IPS DF 6.9 (cell line): Measurements from ENCODE around the gene ADAM30.

Experiments used
- DNase-seq: peaks from one replicate; pipeline ENCODE4 v3.0.0-alpha.2; 2013; ENCODE audit warnings: low read depth, low spot score
- H3K27ac ChIP-seq: one replicate; pipeline ENCODE4 v1.5.1; 2013; ENCODE audit warnings: low read length, control low read depth
- H3K27me3 ChIP-seq: 2 replicates; pipeline ENCODE4 v1.6.1; 2013; ENCODE audit warnings: mild to moderate bottlenecking, low read length; ENCODE audit not compliant: control insufficient read depth, insufficient read depth
- H3K36me3 ChIP-seq: 2 replicates; pipeline ENCODE4 v1.6.1; 2013; ENCODE audit warnings: low read length; ENCODE audit not compliant: control insufficient read depth, insufficient read depth
- H3K4me1 ChIP-seq: 2 replicates; pipeline ENCODE4 v1.6.1; 2013; ENCODE audit warnings: low read length; ENCODE audit not compliant: control insufficient read depth, insufficient read depth
- H3K4me3 ChIP-seq: 2 replicates; pipeline ENCODE4 v1.5.1; 2013; ENCODE audit warnings: mild to moderate bottlenecking, low read length
- H3K9me3 ChIP-seq: 2 replicates; pipeline ENCODE4 v1.6.1; 2013; ENCODE audit warnings: low read length, inconsistent platforms; ENCODE audit not compliant: control insufficient read depth, insufficient read depth
- WGBS: extraction: QIAGEN DNeasy Blood & Tissue Kit; methylation state at CpG from one replicate; pipeline ENCODE4 v1.1.7; 2013; ENCODE audit warnings: mixed read lengths, missing lambda C conversion rate; ENCODE audit not compliant: insufficient read length, insufficient coverage; 5-methylcytosine and 5-hydroxymethylcytosine counted together

The ADAM30 gene

DNA sequence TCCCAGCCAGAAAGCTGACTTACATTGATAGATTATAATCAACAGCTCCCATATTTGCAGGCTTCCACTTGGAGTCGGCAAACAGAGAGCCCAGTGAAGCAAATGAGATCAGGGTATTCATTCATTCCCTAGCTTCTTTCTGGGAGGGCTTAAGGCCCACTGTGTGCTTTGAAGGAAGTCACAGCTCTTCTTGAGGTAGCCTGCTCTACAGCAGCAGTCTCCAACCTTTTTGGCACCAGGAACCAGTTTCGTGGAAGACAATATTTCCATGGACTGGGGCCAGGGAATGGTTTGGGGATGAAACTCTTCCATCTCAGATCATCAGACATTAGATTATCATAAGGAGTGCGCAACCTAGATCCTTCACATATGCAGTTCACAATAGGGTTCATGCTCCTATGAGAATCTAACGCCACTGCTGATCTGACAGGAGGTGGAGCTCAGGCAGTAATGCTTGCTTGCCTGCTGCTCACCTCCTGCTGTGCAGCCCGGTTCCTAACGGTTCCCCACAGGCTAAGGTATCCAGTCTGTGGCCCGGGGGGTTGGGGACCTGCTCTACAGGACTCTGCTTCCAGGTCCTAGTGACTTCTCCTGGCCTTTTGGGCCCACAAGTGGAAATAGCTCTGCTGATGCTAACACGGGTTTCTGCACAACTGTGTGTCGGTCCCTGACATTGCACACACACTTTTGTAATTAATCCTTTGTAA, 13.7 kb upstream of the ADAM30 start:
- Histone ChIP-seq H3K27ac (no peak overlapping the region), H3K4me1 (peaks cover 4% of the 10 kb centered on the region), H3K27me3 (no peaks in the 10 kb centered on the region), H3K9me3 (no peaks in the 10 kb centered on the region), H3K4me3 (no peak overlapping the region), H3K36me3 (0 out of 2 replicates have a peak, but pooled peaks cover under 1% of the 10 kb centered on the region)
- WGBS = no CpG with 5 or more reads among the region's 9 CpGs
- no peak for DNase-seq

DNA sequence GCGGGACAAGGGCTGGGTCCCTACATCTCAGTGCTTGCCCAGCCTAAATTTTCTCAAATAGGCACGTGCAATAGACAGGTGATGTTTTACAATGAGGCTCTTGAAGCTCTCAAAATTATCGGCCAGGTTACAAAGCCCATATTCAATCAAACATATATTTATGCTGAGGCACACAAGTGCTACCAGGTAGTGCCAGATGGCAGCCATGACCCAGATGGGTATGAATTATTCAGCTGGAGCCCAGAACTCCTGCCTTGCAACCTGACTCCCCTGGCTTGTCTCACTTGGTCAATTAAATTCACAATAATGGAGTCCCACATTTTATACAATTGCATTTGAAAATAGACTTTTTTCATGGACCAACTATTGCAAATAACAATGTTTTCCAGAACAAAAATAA, 12.3 kb upstream of the ADAM30 start:
- no CpG with 5 or more reads among the region's 3 CpGs for WGBS
- DNase-seq = no peak
- no peak overlapping the region for H3K27ac ChIP-seq
- no peaks in the 10 kb centered on the region for H3K9me3 ChIP-seq
- H3K4me3 ChIP-seq = no peak overlapping the region
- no peaks in the 10 kb centered on the region for H3K36me3 ChIP-seq
- no peaks in the 10 kb centered on the region for H3K27me3 ChIP-seq
- peaks cover 4% of the 10 kb centered on the region for H3K4me1 ChIP-seq

DNA sequence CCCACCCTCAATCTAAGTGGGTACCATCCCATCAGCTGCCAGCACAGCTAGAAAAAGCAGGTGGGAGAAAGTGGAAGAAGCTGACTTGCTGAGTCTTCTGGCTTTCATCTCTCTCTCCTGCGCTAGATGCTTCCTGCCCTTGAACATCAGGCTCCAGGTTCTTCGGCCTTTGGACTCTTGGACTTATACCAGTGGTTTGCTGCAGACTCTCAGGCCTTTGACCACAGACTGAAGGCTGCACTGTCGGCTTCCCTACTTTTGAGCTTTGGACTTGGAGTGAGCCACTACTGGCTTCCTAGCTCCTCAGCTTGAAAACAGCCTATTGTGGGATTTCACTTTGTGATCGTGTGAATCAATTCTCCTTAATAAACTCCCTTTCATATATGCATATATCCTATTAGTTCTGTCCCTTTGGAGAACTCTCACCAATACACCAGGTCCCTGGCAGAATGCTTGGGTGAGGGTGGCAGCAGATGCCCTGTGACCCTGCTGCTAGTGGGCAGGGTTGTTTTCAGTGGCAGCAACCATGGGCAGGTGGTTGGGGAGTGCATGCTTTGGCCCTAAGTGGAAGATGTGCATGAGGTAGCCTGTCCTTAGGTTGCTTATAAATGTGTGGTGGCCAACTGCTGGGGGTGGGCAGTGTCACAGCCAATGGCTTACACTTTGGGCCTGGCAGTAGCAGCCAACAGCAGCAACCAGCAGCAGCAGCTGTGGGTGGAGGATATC, 10.8 kb upstream of the ADAM30 start:
- DNase-seq = no peak
- Histone ChIP-seq H3K4me3 (no peak overlapping the region), H3K4me1 (peaks cover 4% of the 10 kb centered on the region), H3K36me3 (no peaks in the 10 kb centered on the region), H3K27me3 (no peaks in the 10 kb centered on the region), H3K9me3 (no peaks in the 10 kb centered on the region), H3K27ac (no peak overlapping the region)
- WGBS = no CpG with 5 or more reads among the region's 4 CpGs

- no peaks in the 10 kb centered on the region for H3K4me1 ChIP-seq
- H3K9me3 ChIP-seq = no peaks in the 10 kb centered on the region
- H3K4me3 ChIP-seq = no peak overlapping the region
- no peaks in the 10 kb centered on the region for H3K36me3 ChIP-seq
- no peak overlapping the region for H3K27ac ChIP-seq
- DNase-seq = no peak
- H3K27me3 ChIP-seq = no peaks in the 10 kb centered on the region
Observed at GRCh38 chr1:119903443-119903835, 7.1 kb upstream of the ADAM30 start.

DNA sequence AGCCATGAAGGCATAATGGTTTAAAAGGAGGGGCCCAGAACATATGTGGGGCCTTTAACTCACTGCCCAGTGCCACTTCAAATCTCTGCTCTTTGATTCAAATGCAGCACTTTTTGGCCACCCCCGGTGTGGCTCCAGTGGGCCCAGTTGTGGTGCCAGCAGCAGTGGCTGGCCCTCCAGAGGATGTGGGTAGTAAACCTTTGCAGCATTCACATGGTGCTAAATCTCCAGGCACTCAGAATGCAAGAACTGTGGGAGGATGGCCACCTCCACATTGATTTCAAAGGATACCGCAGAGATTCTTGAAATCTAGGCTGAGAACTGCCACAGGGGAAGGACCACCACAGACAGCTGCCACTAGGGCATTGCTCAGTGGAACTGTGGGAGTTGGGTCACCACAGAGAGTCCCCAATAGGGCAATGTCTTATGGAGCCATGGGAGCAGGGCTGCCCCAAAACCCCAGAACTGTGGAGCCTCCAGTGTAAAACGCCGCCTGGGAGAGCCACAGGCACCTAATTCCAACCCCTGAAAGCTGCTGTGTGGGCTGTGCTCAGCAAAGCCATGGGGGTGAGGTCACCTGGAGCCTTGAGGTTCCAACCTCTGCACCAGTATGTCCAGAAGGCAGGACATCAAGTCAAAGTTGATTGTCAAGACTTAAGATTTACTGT, 6.6 kb upstream of the ADAM30 start:
- Histone ChIP-seq H3K36me3 (no peaks in the 10 kb centered on the region), H3K9me3 (no peaks in the 10 kb centered on the region), H3K4me3 (no peak overlapping the region), H3K27ac (no peak overlapping the region), H3K27me3 (no peaks in the 10 kb centered on the region), H3K4me1 (no peaks in the 10 kb centered on the region)
- no peak for DNase-seq
- no CpG with 5 or more reads among the region's 4 CpGs for WGBS

GRCh38 chr1:119898981-119899720, 2.8 kb upstream of the ADAM30 start:
- no CpG with 5 or more reads among the region's 3 CpGs for WGBS
- DNase-seq = no peak

GRCh38 chr1:119898530-119898929, 2.2 kb upstream of the ADAM30 start:
- no peak overlapping the region for H3K4me3 ChIP-seq
- H3K4me1 ChIP-seq = no peaks in the 10 kb centered on the region

More at GRCh38 chr1:119898981-119899720, 2.8 kb upstream of the ADAM30 start:
- no peaks in the 10 kb centered on the region for H3K9me3 ChIP-seq
- no peak overlapping the region for H3K27ac ChIP-seq
- H3K4me1 ChIP-seq = no peaks in the 10 kb centered on the region
- no peaks in the 10 kb centered on the region for H3K27me3 ChIP-seq
- no peak overlapping the region for H3K4me3 ChIP-seq
- no peaks in the 10 kb centered on the region for H3K36me3 ChIP-seq

DNA sequence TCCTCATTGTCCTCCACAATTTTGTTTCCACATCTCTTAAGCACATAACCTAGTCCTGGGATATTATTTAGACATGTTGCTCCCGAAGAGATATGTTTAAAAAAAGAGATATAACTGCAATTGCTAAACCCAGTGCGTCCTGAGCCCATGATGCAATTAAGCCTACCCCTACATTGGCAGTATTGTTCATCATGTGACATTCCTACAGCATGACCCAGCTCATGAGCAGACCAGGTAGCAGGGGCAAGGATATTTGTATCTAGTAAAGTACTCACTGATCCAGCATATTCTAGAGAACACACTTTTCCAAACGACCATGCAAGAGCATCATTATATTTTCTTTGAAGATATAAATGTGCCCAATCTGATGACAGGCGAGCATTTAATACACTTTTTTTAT, 1.2 kb downstream of the ADAM30 start:
- no peak overlapping the region for H3K27ac ChIP-seq
- H3K27me3 ChIP-seq = no peaks in the 10 kb centered on the region
- no peaks in the 10 kb centered on the region for H3K9me3 ChIP-seq
- no peak for DNase-seq
- H3K4me1 ChIP-seq = no peaks in the 10 kb centered on the region
- WGBS = no CpG with 5 or more reads among the region's 4 CpGs
- H3K4me3 ChIP-seq = no peak overlapping the region
- no peaks in the 10 kb centered on the region for H3K36me3 ChIP-seq

More at GRCh38 chr1:119898530-119898929, 2.2 kb upstream of the ADAM30 start:
- WGBS = no CpG with 5 or more reads among the region's 2 CpGs
- H3K36me3 ChIP-seq = no peaks in the 10 kb centered on the region
- H3K9me3 ChIP-seq = no peaks in the 10 kb centered on the region
- DNase-seq = no peak
- no peaks in the 10 kb centered on the region for H3K27me3 ChIP-seq
- no peak overlapping the region for H3K27ac ChIP-seq

DNA sequence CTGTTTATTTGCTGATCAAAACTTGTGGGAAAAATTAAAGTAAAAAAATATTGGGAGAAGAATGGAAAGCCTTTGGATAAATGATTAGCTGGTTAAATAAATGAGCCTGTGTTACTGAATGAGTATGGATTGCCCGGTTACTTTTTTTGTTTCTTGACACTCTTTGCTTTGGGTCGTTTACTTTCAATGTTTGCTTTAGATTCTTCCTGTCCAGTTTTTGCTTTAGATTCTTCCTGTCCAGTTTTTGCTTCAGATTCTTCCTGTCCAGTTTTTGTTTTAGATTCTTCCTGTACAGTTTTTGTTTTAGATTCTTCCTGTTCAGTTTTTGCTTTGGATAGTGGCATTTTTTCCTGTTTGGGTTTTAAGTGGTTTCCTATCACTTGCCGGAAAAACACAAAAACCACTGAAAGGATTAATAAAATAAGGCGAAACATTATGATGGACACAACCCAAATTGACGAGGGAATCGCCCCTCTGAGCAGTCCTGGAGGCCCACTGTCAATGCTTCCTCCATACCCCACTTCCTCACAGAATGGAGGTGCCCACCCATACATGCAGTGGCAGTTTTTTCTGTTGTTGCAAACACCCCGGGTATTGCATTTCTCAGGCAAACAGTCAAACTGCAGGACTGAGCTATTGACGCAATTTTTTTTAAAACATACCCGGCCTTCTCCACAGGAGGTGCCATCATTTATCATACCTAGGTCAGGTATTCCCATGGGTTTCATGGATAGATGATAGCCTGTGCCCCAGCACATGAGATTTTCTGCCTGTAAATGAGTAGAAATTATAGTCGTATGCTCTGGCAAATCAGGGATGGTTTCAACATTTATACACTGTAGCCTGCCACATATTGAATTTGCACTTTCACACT, 2.3 kb downstream of the ADAM30 start:
- H3K4me1 ChIP-seq = no peaks in the 10 kb centered on the region
- no peaks in the 10 kb centered on the region for H3K9me3 ChIP-seq
- H3K27me3 ChIP-seq = no peaks in the 10 kb centered on the region
- WGBS = no CpG with 5 or more reads among the region's 10 CpGs
- no peak overlapping the region for H3K27ac ChIP-seq
- no peaks in the 10 kb centered on the region for H3K36me3 ChIP-seq
- H3K4me3 ChIP-seq = no peak overlapping the region
- DNase-seq = no peak
